T-helper 9 cell (primary cell): ENCODE measurements around the gene U2AF2.
"Not testable (repeated sequence)": the region's sequence is repeated elsewhere in the genome, so short reads cannot be mapped to it uniquely, and the experiment has no call there.

Experiments
- DNase-seq: peaks from one replicate; pipeline ENCODE4 v3.0.0-alpha.2; 2020

The U2AF2 gene

DNA sequence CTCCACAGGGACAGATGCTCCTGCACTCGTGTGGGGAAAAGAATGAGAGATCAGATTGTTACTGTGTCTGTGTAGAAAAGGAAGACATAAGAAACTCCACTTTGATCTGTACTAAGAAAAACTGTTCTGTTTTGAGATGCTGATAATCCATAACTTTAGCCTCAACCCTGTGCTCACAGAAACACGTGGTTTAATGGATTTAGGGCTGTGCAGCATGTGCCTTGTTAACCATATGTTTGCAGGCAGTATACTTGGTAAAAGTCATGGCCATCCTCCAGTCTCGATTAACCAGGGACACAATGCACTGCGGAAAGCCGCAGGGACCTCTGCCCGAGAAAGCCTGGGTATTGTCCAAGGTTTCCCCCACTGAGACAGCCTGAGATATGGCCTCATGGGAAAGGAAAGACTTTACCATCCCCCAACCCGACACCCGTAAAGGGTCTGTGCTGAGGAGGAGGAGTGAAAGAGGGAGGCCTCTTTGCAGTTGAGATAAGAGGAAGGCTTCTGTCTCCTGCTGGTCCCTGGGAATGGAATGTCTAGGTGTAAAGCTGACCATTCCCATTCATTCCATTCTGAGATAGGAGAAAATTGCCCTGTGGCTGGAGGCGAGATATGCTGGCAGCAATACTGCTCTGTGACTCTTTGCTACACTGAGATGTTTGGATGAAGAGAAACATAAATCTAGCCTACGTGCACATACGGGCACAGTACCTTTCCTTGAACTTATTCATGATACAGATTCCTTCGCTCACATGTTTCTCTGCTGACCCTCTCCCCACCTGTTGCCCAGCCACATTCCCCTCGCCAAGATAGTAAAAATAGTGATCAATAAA lies 63.3 kb downstream of the U2AF2 start:
- DNase-seq = not testable (repeated sequence)

DNA sequence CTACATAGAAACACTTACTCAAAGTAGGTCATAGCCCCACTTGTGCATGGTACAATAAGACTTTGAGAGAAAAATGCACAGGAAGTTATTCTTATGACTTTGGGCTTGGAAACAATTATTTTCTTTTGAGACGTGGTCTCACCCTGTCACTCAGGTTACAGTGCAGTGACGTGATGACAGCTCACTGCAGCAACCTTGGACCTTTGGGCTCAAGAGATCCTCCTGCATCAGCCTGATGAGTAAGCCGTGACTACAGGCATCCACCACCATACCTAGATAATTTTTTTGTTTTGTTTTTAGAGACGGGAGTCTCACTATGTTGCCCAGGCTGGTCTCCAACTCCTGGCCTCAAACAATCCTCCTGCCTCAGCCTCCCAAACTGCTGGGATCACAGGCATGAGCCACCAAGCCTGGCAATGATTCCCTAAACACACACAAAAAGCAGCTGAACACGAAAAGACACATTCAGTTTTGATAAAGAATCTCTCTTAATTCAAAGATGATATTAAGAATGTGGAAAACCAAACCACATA lies 65.4 kb downstream of the U2AF2 start:
- no peak for DNase-seq

DNA sequence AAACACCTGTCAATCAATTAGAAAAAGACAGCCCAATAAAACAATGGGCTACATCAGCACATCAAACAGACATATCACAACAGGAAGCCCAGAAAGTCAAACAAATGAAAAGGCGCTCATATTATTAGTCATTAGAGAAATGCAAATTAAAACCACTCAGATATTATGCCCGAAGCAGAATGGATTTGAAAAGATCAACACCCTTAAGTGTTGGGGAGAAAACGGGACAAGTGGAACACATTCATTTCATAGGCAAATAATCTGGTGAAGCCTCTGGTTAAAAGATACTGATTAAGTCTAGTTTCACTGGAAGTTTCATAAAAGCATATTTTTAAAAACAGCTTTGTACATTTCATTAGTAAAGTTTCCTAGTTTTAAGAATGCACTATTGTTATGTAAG lies 66.0 kb downstream of the U2AF2 start:
- DNase-seq = no peak

DNA sequence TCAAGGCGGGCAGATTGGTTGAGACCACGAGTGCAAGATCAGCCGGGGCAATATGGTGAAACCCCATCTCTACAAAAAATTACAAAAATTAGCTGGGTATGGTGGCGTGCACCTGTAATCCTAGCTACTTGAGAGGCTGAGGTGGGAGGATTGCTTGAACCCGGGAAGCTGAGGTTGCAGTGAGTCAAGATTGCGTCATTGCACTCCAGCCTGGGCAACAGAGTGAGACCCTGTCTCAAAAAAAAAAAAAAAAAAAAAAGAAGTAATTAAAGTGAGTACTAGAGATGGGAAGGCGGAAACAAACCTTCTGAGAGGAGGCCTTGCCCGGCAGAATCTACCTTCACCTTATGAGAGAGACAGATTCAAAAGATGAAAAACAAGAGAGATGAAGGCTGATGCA lies 68.7 kb downstream of the U2AF2 start:
- no peak for DNase-seq
